ENCODE measurements around the gene PDCD11. TPM values are rescaled to one million over a fixed set of nuclear protein-coding genes. Genes with fewer than 3 reads are reported as not detected.
"Not testable (repeated sequence)": the region's sequence is repeated elsewhere in the genome, so short reads cannot be mapped to it uniquely, and the experiment has no call there.

Gene PDCD11
- total RNA-seq, 4 donors from 2014 or later = 26.4 to 38.3 (median 29.3) TPM

- H3K36me3 ChIP-seq = no peaks in the 10 kb centered on the region
- H3K9me3 ChIP-seq = no peaks in the 10 kb centered on the region
- H3K27me3 ChIP-seq = no peaks in the 10 kb centered on the region
- no peak overlapping the region for H3K4me3 ChIP-seq
- no peak overlapping the region for H3K27ac ChIP-seq
- TF ChIP-seq POLR2AphosphoS5 (IDR thresholded peaks at IDR 0.05) (no peak), EP300 (IDR thresholded peaks at IDR 0.05) (no peak), POLR2A (IDR thresholded peaks at IDR 0.05) (no peak)
- TF ChIP-seq, protein P1, sequence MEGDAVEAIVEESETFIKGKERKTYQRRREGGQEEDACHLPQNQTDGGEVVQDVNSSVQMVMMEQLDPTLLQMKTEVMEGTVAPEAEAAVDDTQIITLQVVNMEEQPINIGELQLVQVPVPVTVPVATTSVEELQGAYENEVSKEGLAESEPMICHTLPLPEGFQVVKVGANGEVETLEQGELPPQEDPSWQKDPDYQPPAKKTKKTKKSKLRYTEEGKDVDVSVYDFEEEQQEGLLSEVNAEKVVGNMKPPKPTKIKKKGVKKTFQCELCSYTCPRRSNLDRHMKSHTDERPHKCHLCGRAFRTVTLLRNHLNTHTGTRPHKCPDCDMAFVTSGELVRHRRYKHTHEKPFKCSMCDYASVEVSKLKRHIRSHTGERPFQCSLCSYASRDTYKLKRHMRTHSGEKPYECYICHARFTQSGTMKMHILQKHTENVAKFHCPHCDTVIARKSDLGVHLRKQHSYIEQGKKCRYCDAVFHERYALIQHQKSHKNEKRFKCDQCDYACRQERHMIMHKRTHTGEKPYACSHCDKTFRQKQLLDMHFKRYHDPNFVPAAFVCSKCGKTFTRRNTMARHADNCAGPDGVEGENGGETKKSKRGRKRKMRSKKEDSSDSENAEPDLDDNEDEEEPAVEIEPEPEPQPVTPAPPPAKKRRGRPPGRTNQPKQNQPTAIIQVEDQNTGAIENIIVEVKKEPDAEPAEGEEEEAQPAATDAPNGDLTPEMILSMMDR (IDR thresholded peaks at IDR 0.05) = no peak
- WGBS = 82% methylated on average over 19 of the region's 22 CpGs
- H3K4me1 ChIP-seq = peaks cover 17% of the 10 kb centered on the region
- no peak for DNase-seq (ENCODE audit: low spot score in 2 of 2)
These were observed 82.2 kb downstream of the PDCD11 start for GRCh38 chr10:103478671-103479070.

DNA sequence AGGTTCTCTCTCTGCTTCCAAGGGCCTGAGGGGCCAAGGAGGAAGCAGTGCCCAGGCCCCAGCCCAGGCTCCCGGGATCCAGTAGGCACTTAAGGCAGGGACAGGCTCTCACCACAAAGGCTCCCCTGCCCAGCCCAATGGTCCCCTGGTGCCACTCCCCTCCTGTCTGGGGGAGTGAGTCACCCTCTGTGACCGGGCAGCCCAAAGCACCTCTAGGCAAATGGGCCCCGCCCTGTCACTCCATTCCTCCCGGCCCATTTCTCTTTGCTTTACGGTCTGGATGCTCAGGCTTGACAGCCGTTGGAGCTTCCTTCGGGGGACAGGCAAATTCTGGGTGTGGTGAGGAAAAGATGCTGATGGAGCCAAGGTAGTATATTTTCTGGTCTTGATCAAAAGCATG, 82.7 kb downstream of the PDCD11 start, which contains the start of gene CALHM3:
Gene CALHM3 (minus strand): TSS at position 106 of the 400 bp plus-strand sequence. CDS start 208 bp downstream, outside the sequence.
- peaks cover 17% of the 10 kb centered on the region for H3K4me1 ChIP-seq
- no peak within 1 kb of the TSS for H3K4me3 ChIP-seq
- no peaks in the 10 kb centered on the region for H3K36me3 ChIP-seq
- WGBS = no CpG with 5 or more reads among the region's 7 CpGs
- DNase-seq (ENCODE audit: low spot score in 2 of 2) = no peak
- H3K27me3 ChIP-seq = no peaks in the 10 kb centered on the region
- no peak within 1 kb of the TSS for H3K27ac ChIP-seq
- H3K9me3 ChIP-seq = no peaks in the 10 kb centered on the region
- TF ChIP-seq POLR2AphosphoS5 (IDR thresholded peaks at IDR 0.05) (no peak), EP300 (IDR thresholded peaks at IDR 0.05) (no peak)
- TF ChIP-seq, protein P1 (IDR thresholded peaks at IDR 0.05) = no peak

GRCh38 chr10:103480521-103480920, 84.1 kb downstream of the PDCD11 start:
- Histone ChIP-seq H3K4me1 (peaks cover 19% of the 10 kb centered on the region), H3K27me3 (no peaks in the 10 kb centered on the region), H3K4me3 (no peak overlapping the region), H3K36me3 (no peaks in the 10 kb centered on the region), H3K27ac (no peak overlapping the region), H3K9me3 (no peaks in the 10 kb centered on the region)
- DNase-seq (ENCODE audit: low spot score in 2 of 2) = no peak
- no peak for TF ChIP-seq POLR2A (IDR thresholded peaks at IDR 0.05)
- TF ChIP-seq, protein P1 (IDR thresholded peaks at IDR 0.05) = no peak
- WGBS = 66% methylated on average over 4 of the region's 5 CpGs

DNA sequence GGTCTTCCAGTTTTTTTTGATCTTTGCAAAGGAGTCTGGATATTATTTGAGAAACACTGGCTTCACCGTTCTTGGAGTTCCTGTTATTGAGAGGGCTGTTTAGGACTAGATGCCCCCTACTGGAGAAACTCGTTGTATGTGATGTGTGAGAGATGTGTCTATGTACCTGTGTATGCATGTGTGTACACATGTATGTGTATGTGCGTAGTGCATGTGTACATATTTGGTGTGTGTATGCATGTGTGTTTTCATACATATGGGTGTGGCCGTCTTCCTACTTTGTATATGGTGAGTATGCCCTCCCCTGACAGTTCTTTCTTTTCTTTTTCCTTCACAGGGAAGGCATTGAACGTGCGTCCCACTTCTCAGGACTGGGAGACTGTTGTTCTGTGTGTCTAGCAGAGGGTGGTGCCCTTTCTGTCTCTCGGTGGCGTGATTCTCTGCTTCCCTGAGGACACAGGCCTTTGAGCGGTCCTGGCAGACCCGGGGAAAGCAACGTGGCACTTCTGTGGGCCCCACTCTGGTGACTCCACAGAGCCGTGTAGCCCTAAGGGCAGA, 85.6 kb downstream of the PDCD11 start:
- Histone ChIP-seq H3K36me3 (no peaks in the 10 kb centered on the region), H3K4me3 (no peak overlapping the region), H3K27me3 (no peaks in the 10 kb centered on the region), H3K4me1 (peaks cover 23% of the 10 kb centered on the region), H3K27ac (no peak overlapping the region), H3K9me3 (no peaks in the 10 kb centered on the region)
- no peak for DNase-seq (ENCODE audit: low spot score in 2 of 2)
- TF ChIP-seq, protein P1 (IDR thresholded peaks at IDR 0.05) = peak; percentile 37 to 42
- TF ChIP-seq POLR2A (IDR thresholded peaks at IDR 0.05) = no peak
- TF ChIP-seq POLR2AphosphoS5 (IDR thresholded peaks at IDR 0.05) = no peak
- 46% methylated on average over 12 of the region's 12 CpGs for WGBS

- not testable (repeated sequence) for H3K27ac ChIP-seq; H3K9me3 ChIP-seq; H3K36me3 ChIP-seq; H3K27me3 ChIP-seq; DNase-seq (ENCODE audit: low spot score in 2 of 2); H3K4me3 ChIP-seq; H3K4me1 ChIP-seq
- 84% methylated on average over 8 of the region's 8 CpGs for WGBS
These were observed 90.4 kb downstream of the PDCD11 start for GRCh38 chr10:103486635-103487409.

All from suprapubic skin (tissue), 4 donors.